AG10803 (cell line): ENCODE data around the gene KDM5A.

Experiments used
- DNase-seq: peaks from one replicate; pipeline ENCODE4 v3.0.0; 2010; ENCODE audit warnings: low read depth
- H3K4me3 ChIP-seq: 2 replicates; pipeline ENCODE4 v1.5.1; 2011; ENCODE audit warnings: mild to moderate bottlenecking, low read length, control low read depth
- TF ChIP-seq, protein P1 (sequence below): conservative IDR thresholded peaks from 2 replicates; pipeline ENCODE4 v1.5.1; 2011; ENCODE audit warnings: mild to moderate bottlenecking, low read length, control low read depth, inconsistent platforms

Gene KDM5A

DNA sequence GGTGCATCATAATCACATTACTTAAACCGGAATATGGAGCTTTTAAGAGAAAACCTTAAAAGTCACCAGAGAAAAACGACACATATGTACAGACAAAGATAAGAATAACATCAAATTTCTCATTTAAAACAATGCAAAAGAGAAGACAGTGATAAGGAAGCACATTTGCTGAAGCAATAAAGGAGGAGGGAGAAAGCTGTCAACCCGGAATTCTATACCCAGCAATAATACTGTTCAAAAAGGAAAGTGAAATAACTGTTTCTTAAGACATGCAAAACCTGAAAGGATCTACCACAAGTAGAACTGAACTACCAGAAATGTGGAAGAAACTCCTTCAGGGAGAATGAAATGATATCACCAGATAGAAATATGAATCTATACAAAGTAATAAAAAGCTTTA is 141.8 kb downstream of the KDM5A start:
- no peak for DNase-seq
- TF ChIP-seq, protein P1, sequence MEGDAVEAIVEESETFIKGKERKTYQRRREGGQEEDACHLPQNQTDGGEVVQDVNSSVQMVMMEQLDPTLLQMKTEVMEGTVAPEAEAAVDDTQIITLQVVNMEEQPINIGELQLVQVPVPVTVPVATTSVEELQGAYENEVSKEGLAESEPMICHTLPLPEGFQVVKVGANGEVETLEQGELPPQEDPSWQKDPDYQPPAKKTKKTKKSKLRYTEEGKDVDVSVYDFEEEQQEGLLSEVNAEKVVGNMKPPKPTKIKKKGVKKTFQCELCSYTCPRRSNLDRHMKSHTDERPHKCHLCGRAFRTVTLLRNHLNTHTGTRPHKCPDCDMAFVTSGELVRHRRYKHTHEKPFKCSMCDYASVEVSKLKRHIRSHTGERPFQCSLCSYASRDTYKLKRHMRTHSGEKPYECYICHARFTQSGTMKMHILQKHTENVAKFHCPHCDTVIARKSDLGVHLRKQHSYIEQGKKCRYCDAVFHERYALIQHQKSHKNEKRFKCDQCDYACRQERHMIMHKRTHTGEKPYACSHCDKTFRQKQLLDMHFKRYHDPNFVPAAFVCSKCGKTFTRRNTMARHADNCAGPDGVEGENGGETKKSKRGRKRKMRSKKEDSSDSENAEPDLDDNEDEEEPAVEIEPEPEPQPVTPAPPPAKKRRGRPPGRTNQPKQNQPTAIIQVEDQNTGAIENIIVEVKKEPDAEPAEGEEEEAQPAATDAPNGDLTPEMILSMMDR = no peak
- H3K4me3 ChIP-seq = no peak overlapping the region

DNA sequence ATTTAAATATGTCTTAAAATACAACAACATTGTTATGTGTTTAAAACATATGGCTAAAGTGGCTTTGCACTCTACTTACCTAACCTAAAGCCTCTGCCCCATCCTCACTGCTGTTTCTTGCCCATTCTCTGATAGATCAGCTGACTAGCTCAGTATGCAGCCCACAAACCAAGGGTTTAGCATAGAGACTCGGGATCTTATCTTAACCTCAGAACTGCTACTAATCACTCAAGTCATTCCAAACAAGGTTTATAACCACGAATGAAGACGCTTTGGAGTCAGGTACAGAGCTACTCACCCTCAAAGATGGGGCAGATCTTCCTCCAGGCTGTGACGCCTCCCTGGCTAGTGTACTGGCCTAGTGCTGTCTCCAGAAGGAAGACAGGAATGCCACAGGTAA is 145.7 kb downstream of the KDM5A start:
- TF ChIP-seq, protein P1 = no peak
- no peak overlapping the region for H3K4me3 ChIP-seq
- DNase-seq = no peak

DNA sequence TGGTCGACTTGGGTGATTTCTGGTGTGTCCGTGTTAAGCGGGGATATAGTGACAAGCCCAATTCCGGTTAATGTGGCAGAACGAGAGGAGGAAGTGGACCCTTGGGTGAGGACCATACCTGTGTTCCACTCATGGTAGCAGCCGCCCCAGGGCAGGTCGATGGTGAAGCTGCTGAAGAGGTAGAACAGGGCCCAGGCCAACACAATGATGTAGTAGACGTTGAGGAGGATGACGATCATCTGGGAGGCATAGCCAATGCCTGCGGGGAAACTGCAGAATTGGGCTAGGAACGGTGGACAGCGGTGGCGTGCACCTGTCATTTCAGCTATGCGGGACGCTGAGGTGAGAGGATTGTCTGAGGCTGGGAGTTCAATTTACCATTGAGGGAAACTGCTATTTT is 146.6 kb downstream of the KDM5A start:
- DNase-seq = no peak
- H3K4me3 ChIP-seq = no peak overlapping the region
- TF ChIP-seq, protein P1 = no peak

DNA sequence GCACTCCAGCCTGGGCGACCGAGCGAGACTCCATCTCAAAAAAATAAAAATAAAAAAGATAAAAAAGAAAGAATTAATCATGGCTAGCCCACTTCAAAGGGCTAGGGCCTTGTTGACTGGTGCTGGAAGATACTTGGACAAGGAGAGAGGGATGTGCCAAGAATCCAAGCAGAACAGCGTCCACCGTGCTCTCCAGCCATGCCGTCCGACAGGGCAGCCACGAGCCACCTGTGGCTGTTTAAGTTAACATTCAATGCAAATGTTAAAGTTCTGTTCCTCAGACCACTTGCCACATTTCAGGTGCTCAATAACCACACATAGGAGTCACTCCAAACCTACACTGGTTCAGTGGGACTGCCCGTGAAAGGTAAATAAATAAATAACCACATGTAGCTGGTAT is 147.9 kb downstream of the KDM5A start:
- no peak for DNase-seq
- H3K4me3 ChIP-seq = no peak overlapping the region
- TF ChIP-seq, protein P1 = no peak

DNA sequence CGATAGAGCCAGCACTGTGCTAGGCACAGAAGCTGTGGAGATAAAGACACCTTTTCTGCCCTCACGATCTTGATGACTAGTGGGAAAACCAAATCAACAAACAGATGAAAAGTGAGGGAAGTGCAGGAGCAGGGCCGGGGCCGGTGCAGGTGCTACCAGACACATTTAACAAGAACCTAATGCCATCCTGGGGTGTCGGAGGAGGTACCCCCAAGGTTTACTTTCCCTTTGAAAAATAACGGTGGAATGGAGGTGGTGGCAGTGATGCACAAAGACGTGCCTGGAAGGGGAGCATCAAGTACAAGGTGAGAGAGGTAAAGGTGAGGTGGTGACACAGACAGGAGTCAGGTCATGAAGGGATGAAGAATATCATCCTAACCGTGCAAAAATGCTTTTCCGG is 148.6 kb downstream of the KDM5A start:
- TF ChIP-seq, protein P1 = no peak
- no peak for DNase-seq

DNA sequence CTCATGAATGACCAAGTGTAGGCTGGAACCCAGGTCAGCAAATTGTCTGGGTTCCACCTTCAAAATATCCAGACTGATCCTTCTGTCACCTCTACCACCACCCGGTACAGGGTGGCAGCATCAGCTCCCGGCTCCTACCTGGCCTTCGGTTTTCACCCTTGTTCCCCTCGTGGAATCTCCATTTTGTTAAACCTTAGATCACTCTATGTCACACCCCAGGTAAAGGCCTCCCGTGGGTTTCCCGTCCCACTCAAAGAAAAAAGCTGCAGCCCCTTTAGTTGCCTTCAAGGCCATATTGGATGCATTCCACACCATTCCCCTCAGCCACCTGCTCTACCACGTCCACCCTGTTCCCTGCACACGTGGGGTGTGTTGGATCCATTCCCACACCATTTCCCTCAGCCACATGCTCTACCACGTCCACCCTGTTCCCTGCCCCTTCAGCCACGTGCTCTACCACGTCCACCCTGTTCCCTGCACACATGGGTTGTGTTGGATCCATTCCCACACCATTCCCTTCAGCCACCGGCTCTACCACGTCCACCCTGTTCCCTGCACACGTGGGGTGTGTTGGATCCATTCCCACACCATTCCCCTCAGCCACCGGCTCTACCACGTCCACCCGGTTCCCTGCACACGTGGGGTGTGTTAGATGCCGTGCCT is 150.3 kb downstream of the KDM5A start:
- TF ChIP-seq, protein P1 = no peak
- no peak for DNase-seq
- H3K4me3 ChIP-seq = no peak overlapping the region

More for the DNA sequence above, 148.6 kb downstream of the KDM5A start:
- no peak overlapping the region for H3K4me3 ChIP-seq

DNA sequence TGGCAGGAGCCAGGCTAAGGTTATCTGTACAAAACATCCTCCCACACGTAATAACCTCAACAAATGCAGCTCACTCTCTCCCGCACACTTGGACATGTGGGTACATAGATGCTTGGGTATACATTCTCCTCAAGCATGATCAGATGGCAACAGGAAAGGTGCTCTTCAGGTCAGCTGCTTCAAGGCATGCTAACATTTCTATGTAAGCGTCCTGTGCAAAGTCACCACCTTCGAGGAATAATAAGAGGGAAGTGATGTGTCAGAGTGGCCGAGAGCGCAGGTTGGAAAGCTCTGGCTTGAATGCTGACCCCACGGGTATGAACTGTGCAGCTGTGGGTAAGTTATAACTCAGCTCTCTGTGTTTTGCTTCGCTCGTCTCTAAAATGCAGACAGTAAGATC is 151.0 kb downstream of the KDM5A start:
- TF ChIP-seq, protein P1 = no peak
- H3K4me3 ChIP-seq = no peak overlapping the region
- DNase-seq = no peak
